NOMO-1 treated with dmso at 0.1 percent for 144 hours (cell line): ENCODE results near the gene DZANK1.
"Not testable (repeated sequence)": the region's sequence is repeated elsewhere in the genome, so short reads cannot be mapped to it uniquely, and the experiment has no call there.

Experiments
- DNase-seq: peaks from one replicate; lab custom pipeline; 2025; ENCODE audit not compliant: unreplicated experiment; lab: John Stamatoyannopoulos, UW

Gene DZANK1

DNA sequence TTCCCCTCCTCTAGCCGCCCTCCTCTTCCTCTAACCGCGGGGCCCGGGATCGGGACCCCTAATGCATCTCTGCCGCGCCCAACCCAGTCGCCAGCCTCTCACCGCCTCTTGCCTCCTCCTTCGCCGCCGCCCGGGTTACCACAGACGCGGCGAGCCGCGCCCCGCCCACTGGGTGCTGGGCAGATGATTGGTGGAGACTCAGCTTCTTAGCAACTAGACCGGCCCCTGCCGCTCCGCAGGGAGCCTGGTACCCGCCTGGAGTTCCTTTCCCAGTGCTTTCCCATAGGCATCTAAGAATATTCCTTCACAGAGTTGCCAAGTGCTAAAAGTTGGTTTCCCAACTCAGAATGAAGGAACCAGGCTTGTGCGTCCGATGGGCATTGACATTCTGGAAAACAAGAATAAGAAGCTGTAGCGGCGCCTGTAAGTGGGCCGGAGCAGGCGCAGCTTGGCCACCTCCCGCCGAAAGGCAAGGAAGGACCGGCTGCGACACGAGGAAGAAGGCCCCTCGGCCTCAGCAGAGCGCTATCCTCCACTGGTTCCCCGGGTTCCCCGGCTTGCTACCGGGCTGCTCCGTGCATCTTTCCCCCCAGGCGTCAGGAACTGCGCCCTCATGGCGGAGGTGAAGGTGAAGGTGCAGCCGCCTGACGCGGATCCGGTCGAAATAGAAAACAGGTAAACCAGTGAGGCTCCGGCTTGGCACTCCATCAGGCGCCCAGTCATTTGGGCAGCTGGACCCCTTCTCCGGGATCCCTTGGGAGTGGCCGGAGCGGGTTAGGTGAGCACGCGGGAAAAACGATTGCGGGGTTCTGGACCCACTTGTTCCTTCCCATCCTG, at the start of gene DZANK1, which contains the start of gene POLR3F:
Gene DZANK1, minus strand, starts transcription at position 137 of the 837 bp plus-strand sequence. CDS start 1,672 bp downstream, outside the sequence.
Gene POLR3F, plus strand, starts transcription at position 497 of the 837 bp plus-strand sequence. Its CDS starts 117 bp downstream, at position 614.
- peak; percentile 94 for DNase-seq

GRCh38 chr20:18515973-18516372, 49.1 kb upstream of the DZANK1 start:
- DNase-seq = no peak

DNA sequence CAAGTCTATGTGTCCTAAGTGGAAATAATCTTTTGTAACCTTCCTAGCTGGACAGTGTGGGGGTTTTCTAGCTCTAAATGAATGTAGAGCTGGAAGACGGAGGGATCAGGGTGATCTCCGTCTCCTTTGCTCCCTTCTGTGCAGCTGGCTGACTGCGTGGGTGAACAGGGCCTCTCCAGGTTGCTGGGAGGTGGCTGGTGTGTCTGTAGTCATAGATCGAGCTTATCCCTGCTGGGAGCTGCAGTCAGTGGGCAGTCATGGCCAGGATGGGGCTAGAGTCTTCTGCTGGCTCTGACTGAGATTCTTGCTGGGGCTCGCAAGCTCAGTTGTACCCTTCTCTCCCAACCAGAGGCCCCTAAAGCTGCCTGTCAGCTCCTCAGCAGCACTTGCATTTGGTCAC, 47.3 kb upstream of the DZANK1 start:
- no peak for DNase-seq

DNA sequence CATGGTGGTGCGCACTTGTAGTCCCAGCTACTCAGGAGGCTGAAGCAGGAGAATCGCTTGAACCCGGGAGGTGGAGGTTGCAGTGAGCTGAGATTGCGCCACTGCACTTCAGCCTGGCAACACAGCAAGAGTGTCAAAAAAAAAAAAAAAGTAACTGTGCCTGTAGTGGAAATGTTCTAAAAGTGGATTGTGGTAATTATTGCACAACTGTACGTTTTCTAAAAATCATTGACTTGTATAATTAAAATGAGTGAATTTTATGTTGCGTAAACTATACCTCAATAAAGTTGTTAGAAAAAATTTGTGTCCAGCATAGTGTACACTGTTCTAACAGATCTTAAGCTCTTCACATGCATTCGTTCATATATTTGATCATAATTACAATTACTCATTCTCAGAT, 46.4 kb upstream of the DZANK1 start:
- peak; percentile 57 for DNase-seq

GRCh38 chr20:18511571-18511970, 44.7 kb upstream of the DZANK1 start:
- DNase-seq = peak; percentile 50

DNA sequence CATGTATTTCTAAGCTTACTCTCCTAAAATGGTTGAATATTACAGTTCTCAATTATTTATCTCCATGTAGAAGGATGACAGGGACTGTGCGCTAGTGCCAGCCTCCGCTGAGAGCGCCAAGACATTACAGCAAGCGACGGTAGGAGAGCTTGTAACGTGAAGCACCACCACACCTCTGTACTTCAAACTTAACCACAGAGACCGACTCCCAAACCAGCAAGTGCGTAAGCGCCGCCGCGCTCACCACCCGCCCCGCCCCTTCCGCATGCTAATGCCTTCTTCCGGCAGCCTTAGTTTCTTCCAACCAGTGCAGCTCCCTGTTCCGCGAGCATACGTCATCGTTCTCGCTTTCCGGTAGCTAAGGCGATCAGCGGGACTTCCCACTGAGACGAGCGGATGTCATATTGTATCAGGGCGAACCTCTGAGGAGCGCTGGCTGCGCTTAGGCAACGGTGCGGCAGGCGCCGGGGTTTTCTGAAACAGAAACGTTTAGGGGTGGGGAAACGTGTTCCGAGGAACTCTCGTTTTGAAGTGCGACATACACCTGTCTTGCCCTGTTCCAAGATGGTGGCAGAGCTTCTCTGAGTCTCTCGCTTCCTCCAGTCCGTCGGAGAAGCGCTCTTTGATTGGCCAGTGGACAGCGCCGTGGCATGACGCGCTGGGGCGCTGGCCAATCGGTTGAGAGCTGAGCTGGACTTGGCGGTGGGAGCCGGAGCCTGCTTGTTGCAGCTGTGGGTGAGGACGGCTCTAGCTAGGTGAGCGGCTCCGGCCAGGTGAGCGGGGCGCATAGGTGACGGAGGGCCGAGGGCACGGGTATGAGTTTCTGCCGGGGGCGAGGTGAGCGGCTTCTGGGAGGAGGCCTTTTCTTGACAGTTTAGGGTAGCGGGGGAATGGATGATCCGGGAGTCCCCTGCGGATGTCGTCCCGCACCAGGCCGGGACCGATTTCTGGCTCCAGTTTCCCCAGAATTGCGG, 40.7 kb upstream of the DZANK1 start, which contains the start of gene SEC23B:
Gene SEC23B, plus strand, starts transcription at position 723 of the 974 bp plus-strand sequence. CDS start 2,896 bp downstream, outside the sequence.
- peak; percentile 94 for DNase-seq

DNA sequence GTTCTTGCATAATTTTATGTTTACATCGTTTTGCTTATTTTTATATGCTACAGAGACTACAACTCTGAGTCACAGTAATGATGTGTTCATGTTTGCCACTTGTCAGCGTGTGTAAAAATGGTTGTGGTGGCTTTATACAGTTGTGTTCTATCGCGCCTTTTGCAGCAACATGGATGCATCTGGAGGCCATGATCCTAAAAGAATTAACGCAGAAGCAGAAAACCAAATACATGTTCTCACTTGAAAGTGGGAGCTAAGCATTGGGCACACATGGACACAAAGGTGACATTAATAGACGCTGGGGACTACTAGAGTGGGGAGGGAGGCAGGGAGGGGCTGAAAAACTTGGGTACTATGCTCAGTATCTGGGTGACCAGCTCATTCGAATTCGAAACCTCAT, 39.9 kb upstream of the DZANK1 start:
- no peak for DNase-seq

DNA sequence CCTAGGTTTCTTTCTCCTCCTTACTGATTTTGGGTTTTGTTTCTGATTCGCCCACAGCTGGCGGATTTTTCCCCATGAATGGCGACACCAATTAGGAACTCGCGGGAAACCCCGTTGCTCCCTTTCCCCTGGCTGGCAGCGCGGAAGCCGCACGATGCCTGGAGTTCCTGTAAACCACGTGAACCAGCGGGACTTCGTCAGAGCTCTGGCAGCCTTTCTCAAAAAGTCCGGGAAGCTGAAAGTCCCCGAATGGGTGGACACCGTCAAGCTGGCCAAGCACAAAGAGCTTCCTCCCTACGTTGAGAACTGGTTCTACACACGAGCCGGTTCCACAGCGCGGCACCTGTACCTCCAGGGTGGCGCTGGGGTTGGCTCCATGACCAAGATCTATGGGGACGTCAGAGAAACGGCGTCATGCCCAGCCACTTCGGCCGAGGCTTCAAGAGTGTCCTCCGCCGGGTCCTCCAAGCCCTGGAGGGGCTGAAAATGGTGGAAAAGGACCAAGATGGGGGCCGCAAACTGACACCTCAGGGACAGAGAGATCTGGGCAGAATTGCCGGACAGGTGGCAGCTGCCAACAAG, 37.7 kb upstream of the DZANK1 start:
- no peak for DNase-seq

DNA sequence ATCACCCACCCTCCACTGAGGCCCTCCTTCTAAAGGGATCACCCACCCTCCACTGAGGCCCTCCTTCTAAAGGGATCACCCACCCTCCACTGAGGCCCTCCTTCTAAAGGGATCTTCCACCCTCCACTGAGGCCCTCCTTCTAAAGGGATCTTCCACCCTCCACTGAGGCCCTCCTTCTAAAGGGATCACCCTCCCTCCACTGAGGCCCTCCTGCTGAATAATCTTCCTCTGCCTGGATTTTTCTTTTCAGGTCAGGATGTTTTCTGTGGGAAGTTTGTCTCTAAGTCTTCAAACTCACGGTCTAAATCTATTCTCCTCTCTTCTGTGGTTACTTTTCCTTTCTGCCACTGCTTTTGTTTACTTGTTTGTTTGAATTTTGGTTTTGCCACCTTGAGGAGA, 34.8 kb upstream of the DZANK1 start:
- DNase-seq = not testable (repeated sequence)

DNA sequence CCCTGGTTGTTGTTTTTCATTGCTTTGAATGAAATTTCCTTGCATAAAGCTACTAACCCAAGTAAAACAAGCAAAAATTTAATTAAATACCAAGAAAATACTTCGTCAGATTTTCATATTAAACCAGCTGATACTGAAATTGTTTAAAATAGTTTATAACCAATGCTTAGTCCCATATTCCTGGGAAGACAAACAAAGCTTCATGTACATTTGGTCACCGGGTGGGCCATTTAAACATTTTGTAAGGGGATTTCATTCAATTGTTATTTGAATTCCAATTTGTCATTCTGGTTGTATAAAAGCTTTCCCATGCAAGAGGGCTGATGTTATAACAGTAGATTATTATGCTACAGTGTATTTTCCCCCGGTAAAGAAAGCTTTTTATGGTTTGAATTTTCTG, 30.8 kb upstream of the DZANK1 start:
- DNase-seq = no peak

DNA sequence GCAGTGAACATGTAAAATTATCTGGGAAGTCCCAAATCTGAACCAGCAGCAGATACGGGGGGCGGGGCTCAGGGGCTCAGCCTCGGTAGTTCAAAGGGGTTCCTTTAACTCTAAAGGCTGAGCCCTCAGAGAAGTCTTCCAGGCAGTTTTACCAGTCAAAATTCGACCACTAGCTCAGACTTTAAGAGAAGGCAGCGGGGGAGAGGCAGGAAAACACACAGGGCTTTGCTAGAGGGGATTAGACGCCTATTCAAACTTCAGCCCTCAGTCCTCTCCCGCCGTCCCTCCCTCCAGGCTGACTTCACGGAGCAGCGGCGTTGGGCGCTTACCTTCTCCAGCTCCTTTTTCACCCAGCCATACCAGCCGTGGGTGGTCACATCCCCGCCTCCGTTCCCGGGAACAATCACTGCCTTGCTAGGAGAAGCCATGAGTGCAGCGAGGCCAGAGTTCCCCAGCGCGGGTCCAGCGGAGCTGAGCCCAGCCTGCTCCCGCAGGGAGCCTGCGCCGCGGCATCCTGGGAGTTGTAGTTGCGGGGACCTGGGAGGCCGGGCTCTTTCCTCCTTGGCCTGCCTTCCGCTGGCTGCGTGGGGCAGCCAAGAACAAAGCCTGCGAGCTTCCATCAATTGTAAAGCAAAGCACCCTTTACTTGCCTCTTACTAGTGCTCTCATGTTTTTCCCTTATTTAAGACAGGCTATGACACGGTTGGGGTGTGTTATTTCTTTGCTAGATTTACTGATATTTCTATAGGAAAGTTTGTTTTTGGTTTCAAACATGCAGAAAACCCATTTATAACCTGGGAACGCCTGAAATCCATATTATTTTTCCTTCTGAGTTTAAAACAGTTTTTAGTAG, 30.1 kb upstream of the DZANK1 start, which contains the start of gene RBBP9:
Gene RBBP9, minus strand, starts transcription at position 486 of the 853 bp plus-strand sequence. Its CDS starts 58 bp downstream, at position 428.
- peak; percentile 71 for DNase-seq

- DNase-seq = no peak
These were observed 29.2 kb upstream of the DZANK1 start for GRCh38 chr20:18496042-18496441.

DNA sequence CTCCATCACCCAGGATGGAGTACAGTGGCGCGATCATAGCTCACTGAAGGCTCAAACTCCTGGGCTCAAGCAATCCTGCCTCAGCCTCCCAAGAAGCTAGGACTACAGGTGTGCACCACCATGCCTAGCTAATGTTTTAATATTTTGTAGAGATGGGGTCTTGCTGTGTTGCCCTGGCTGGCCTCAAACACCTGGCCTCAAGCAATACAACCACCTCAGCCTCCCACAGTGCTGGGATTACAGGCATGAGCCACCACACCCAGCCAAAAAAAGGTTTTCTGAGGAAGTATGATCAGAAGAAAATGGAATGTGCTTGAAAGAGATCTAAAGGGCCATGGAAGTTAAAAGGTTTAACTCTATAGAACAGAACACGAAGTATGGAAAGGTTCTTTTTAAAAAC, 21.5 kb upstream of the DZANK1 start:
- no peak for DNase-seq

DNA sequence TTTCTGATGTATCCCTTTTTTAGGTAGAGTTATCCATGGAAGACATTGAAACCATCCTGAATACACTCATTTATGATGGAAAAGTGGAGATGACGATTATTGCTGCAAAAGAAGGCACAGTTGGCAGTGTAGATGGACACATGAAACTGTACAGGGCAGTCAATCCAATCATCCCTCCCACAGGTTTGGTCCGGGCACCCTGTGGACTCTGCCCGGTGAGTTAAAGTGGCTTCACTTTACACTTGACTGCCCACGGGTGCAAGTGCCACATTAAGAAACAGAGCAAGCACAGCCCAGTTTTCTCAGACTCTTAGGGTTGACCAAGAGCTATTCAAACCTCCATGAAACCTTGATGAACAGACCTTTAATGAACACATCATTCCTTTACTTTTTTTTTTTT, 14.8 kb upstream of the DZANK1 start:
- no peak for DNase-seq

DNA sequence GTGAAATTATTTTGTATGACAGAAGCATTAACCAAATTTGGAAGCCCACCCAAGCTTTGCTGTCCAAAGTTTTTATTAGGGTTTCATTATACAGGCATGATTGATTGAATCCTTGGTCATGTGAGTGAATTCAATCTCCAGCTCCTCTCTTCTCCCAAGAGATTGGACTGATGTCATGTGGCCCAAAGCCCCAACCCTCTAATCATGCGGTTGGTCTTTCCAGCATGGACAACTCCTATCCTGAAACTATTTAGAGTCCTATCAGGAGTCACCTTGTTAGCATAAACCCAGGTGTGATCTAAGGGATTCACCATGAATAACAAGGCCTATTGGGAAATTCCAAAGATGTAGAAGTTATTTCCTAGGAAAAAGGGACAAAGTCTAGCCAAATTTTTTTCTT, 11.0 kb upstream of the DZANK1 start:
- no peak for DNase-seq

DNA sequence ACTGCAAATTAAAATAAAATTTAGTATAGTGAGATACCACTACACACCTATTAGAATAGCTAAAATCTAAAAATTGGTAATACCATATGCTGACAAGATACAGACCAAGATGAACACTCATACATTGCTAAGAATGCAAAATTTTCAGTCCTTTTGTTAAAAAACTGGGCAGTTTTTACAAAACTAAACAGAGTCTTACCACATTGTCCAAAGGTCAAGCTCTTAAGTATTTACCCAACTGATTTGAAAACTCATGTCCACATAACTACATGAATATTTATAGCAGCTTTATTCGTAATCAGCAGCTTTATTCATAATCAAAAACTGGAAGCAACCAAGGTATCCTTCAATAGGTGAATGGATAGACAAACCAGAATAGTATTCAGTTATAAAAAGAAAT, 10.4 kb upstream of the DZANK1 start:
- no peak for DNase-seq

DNA sequence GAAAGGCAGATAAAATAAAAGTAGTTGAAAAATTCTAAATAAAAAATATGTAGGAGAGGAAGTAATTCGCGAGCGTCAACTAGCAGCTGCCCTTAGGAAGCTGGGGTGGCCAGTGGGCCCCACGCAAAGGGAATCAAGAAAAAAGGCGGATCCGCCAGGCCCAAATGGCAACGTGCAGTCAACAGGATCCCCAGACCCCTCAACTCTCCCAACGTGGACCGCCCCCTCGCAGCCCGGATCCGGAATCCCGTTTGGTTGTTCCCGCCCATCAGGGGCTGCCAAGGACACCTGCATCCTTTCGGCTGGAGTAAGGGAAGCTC, 296 bp downstream of the DZANK1 start:
- no peak for DNase-seq

- no peak for DNase-seq
These were observed 1.2 kb downstream of the DZANK1 start for GRCh38 chr20:18465536-18466200.

GRCh38 chr20:18456600-18456999, 10.2 kb downstream of the DZANK1 start:
- DNase-seq = no peak

DNA sequence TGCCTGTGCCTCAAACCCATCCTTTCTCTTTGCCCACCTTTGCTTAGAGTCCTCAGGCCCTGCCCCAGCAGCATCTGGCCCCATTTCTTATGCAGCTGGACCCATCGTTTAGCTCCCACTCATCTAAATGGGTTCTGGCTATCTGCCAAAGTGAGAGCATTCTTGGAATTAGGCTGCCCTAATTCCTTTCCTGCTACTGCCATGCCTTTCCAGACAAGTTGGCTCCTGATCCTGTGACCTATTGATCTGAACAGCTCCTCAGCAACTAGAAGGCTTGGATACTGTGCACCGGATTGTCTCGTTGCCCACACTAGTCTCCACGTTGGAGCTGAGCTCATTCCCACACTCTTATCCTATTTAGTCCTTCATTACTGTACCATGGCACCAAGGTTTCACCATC, 22.9 kb downstream of the DZANK1 start:
- DNase-seq = no peak
